Neural progenitor cell (in vitro differentiated cells): ENCODE measurements around the gene MOK.

Experiments used
- CTCF ChIP-seq: fragments of 200-600 bp; sonication (generic); IDR thresholded peaks from 2 replicates; pipeline ENCODE4 v1.5.1; 2017; ENCODE audit warnings: antibody characterized with exemption, mild to moderate bottlenecking
- EZH2 ChIP-seq: fragments of 200-600 bp; sonication (generic); IDR thresholded peaks from 2 replicates; pipeline ENCODE4 v1.6.1; 2017; ENCODE audit warnings: antibody characterized with exemption, mild to moderate bottlenecking, moderate library complexity
- EZH2phosphoT487 ChIP-seq: fragments of 200-600 bp; sonication (generic); IDR thresholded peaks from 2 replicates; pipeline ENCODE4 v1.6.1; 2017; ENCODE audit warnings: antibody characterized with exemption

- no peak for TF ChIP-seq EZH2
- no peak for TF ChIP-seq CTCF
- TF ChIP-seq EZH2phosphoT487, result no peak
Measured at GRCh38 chr14:102251161-102251560, 53.8 kb downstream of the MOK start.
